WTC11 (cell line): Measurements from ENCODE around the gene ELOVL2. TPM values are rescaled to one million over a fixed set of nuclear protein-coding genes. Genes with fewer than 3 reads are reported as not detected.

ENCODE experiments used
- ATAC-seq: fragments of 200-7000 bp; cut with Tn5 transposase; 2 replicates; pipeline ENCODE4 v1.10.0; 2021; ENCODE audit warnings: mild to moderate bottlenecking, moderate library complexity
- CTCF ChIA-PET: fragments of 300-600 bp; sonication (Branson Sonifier 250); formaldehyde crosslinking; loops from one replicate; lab custom pipeline; 2021; ENCODE audit warnings: antibody characterized with exemption; lab: Charles Lee
- POLR2A ChIA-PET: fragments of 350-600 bp; sonication (Branson Sonifier 250); formaldehyde crosslinking; loops from one replicate; lab custom pipeline; 2021; ENCODE audit warnings: antibody characterized with exemption; lab: Charles Lee
- DNase-seq: peaks from one replicate; pipeline ENCODE4 v3.0.0; 2021; ENCODE audit warnings: low spot score
- H3K27ac Mint-ChIP-seq: 2 replicates; pipeline ENCODE4 v1.8.0; 2021; ENCODE audit warnings: mixed read lengths
- H3K27me3 Mint-ChIP-seq: 2 replicates; pipeline ENCODE4 v1.8.0; 2021; ENCODE audit warnings: low read depth, mild to moderate bottlenecking, moderate library complexity, mixed read lengths
- H3K36me3 Mint-ChIP-seq: 2 replicates; pipeline ENCODE4 v1.8.0; 2021; ENCODE audit warnings: mixed read lengths
- H3K4me1 Mint-ChIP-seq: 2 replicates; pipeline ENCODE4 v1.8.0; 2022; ENCODE audit warnings: mixed read lengths
- H3K4me3 Mint-ChIP-seq: 2 replicates; pipeline ENCODE4 v1.8.0; 2021; ENCODE audit warnings: mild to moderate bottlenecking, moderate library complexity, mixed read lengths
- H3K9me3 Mint-ChIP-seq: 2 replicates; pipeline ENCODE4 v1.8.0; 2021; ENCODE audit warnings: mixed read lengths
- ATF1 ChIP-seq: sonication (generic); formaldehyde crosslinking; IDR thresholded peaks from 2 replicates; pipeline ENCODE4 v1.8.1; 2023; ENCODE audit warnings: mild to moderate bottlenecking, moderate library complexity, missing genetic modification reagents
- ATF6 ChIP-seq: sonication (generic); formaldehyde crosslinking; IDR thresholded peaks from 2 replicates; pipeline ENCODE4 v1.8.1; 2023; ENCODE audit warnings: mild to moderate bottlenecking, missing genetic modification reagents
- CBFB ChIP-seq: sonication (generic); formaldehyde crosslinking; IDR thresholded peaks from 2 replicates; pipeline ENCODE4 v1.8.1; 2022; ENCODE audit warnings: mild to moderate bottlenecking, low read depth, missing genetic modification reagents
- E2F5 ChIP-seq: sonication (generic); formaldehyde crosslinking; IDR thresholded peaks from 2 replicates; pipeline ENCODE4 v1.8.1; 2022; ENCODE audit warnings: mild to moderate bottlenecking, moderate library complexity, missing genetic modification reagents
- ELF4 ChIP-seq: sonication (generic); formaldehyde crosslinking; IDR thresholded peaks from 2 replicates; pipeline ENCODE4 v1.8.1; 2022; ENCODE audit warnings: low read depth, mild to moderate bottlenecking, moderate library complexity, missing genetic modification reagents
- EMX1 ChIP-seq: fragments of 250-450 bp; sonication (Bioruptor Pico); IDR thresholded peaks from 2 replicates; pipeline ENCODE4 v1.8.0; 2021; ENCODE audit warnings: mild to moderate bottlenecking
- GABPB1 ChIP-seq: sonication (generic); formaldehyde crosslinking; IDR thresholded peaks from 2 replicates; pipeline ENCODE4 v1.8.1; 2023; ENCODE audit warnings: mild to moderate bottlenecking, missing genetic modification reagents
- GTF2I ChIP-seq: fragments of 250-450 bp; sonication (Bioruptor Pico); conservative IDR thresholded peaks from 2 replicates; pipeline ENCODE4 v1.4.0; 2021; ENCODE audit warnings: mild to moderate bottlenecking
- IRF2 ChIP-seq: sonication (generic); formaldehyde crosslinking; IDR thresholded peaks from 2 replicates; pipeline ENCODE4 v1.8.0; 2022; ENCODE audit warnings: low read depth, missing genetic modification reagents, borderline replicate concordance
- MLX ChIP-seq: sonication (generic); formaldehyde crosslinking; IDR thresholded peaks from 2 replicates; pipeline ENCODE4 v1.8.1; 2023; ENCODE audit warnings: mild to moderate bottlenecking, missing genetic modification reagents, moderate library complexity
- MYBL2 ChIP-seq: sonication (generic); formaldehyde crosslinking; IDR thresholded peaks from 2 replicates; pipeline ENCODE4 v1.8.1; 2023; ENCODE audit warnings: mild to moderate bottlenecking, moderate library complexity, missing genetic modification reagents
- NFYB ChIP-seq: sonication (generic); formaldehyde crosslinking; conservative IDR thresholded peaks from 2 replicates; pipeline ENCODE4 v1.8.0; 2022; ENCODE audit warnings: low read depth, missing genetic modification reagents
- NR2C2 ChIP-seq: sonication (generic); formaldehyde crosslinking; IDR thresholded peaks from 2 replicates; pipeline ENCODE4 v1.8.0; 2022; ENCODE audit warnings: mild to moderate bottlenecking, missing genetic modification reagents
- OVOL2 ChIP-seq: fragments of 250-450 bp; sonication (Bioruptor Pico); IDR thresholded peaks from 2 replicates; pipeline ENCODE4 v1.9.0; 2021; ENCODE audit warnings: mild to moderate bottlenecking, borderline replicate concordance
- PREB ChIP-seq: sonication (generic); formaldehyde crosslinking; IDR thresholded peaks from 2 replicates; pipeline ENCODE4 v1.8.1; 2022; ENCODE audit warnings: mild to moderate bottlenecking, missing genetic modification reagents, moderate library complexity, borderline replicate concordance
- ZNF423 ChIP-seq: fragments of 250-450 bp; sonication (Bioruptor Pico); IDR thresholded peaks from 2 replicates; pipeline ENCODE4 v2.1.2; 2022; ENCODE audit warnings: mild to moderate bottlenecking, moderate library complexity
- total RNA-seq: library from RNA; stranded (reverse); gene quantifications from 3 replicates; pipeline ENCODE4 v1.2.3, GENCODE V29; 2021
- TF ChIP-seq, protein P1 (sequence below): sonication (generic); formaldehyde crosslinking; IDR thresholded peaks from 2 replicates; pipeline ENCODE4 v1.8.0; 2022; ENCODE audit warnings: missing genetic modification reagents
- TF ChIP-seq, protein P2 (sequence below): sonication (generic); formaldehyde crosslinking; IDR thresholded peaks from 2 replicates; pipeline ENCODE4 v1.8.0; 2022; ENCODE audit warnings: mild to moderate bottlenecking, missing genetic modification reagents
- TF ChIP-seq, protein P3 (sequence below): fragments of 250-450 bp; sonication (Bioruptor Pico); IDR thresholded peaks from 2 replicates; pipeline ENCODE4 v1.9.0; 2021; ENCODE audit warnings: mild to moderate bottlenecking, borderline replicate concordance
- TF ChIP-seq, protein P4 (sequence below): fragments of 250-450 bp; sonication (Bioruptor Pico); conservative IDR thresholded peaks from 2 replicates; pipeline ENCODE4 v1.9.0; 2021; ENCODE audit warnings: mild to moderate bottlenecking
- TF ChIP-seq, protein P5 (sequence below): fragments of 250-450 bp; sonication (Bioruptor Pico); IDR thresholded peaks from 2 replicates; pipeline ENCODE4 v1.9.0; 2021; ENCODE audit warnings: mild to moderate bottlenecking

The ELOVL2 gene
- total RNA-seq, 1 experiment from 2014 or later, result 2.0 TPM

DNA sequence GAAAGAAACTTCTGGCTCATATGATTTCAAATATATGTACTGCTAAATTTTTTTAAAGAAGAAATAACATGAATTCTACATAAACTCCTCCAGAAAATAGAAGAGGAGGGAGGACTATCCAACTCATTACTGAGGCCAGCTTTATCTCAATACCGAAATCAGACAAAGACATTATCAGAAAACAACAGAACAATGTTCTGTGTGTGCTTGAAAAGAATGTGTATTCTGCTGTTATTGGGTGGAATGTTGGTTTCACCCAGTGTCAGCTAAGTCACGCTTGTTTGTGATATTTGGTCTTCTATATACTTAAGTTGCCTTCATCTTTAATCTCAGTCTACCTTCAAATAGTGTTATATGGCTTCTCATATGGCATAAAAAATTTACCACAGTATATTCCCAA lies 18.6 kb upstream of the ELOVL2 start (continued):
- TF ChIP-seq, protein P1, sequence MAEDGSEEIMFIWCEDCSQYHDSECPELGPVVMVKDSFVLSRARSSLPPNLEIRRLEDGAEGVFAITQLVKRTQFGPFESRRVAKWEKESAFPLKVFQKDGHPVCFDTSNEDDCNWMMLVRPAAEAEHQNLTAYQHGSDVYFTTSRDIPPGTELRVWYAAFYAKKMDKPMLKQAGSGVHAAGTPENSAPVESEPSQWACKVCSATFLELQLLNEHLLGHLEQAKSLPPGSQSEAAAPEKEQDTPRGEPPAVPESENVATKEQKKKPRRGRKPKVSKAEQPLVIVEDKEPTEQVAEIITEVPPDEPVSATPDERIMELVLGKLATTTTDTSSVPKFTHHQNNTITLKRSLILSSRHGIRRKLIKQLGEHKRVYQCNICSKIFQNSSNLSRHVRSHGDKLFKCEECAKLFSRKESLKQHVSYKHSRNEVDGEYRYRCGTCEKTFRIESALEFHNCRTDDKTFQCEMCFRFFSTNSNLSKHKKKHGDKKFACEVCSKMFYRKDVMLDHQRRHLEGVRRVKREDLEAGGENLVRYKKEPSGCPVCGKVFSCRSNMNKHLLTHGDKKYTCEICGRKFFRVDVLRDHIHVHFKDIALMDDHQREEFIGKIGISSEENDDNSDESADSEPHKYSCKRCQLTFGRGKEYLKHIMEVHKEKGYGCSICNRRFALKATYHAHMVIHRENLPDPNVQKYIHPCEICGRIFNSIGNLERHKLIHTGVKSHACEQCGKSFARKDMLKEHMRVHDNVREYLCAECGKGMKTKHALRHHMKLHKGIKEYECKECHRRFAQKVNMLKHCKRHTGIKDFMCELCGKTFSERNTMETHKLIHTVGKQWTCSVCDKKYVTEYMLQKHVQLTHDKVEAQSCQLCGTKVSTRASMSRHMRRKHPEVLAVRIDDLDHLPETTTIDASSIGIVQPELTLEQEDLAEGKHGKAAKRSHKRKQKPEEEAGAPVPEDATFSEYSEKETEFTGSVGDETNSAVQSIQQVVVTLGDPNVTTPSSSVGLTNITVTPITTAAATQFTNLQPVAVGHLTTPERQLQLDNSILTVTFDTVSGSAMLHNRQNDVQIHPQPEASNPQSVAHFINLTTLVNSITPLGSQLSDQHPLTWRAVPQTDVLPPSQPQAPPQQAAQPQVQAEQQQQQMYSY (CRISPR knock-in tag), result no peak
- TF ChIP-seq, protein P2, sequence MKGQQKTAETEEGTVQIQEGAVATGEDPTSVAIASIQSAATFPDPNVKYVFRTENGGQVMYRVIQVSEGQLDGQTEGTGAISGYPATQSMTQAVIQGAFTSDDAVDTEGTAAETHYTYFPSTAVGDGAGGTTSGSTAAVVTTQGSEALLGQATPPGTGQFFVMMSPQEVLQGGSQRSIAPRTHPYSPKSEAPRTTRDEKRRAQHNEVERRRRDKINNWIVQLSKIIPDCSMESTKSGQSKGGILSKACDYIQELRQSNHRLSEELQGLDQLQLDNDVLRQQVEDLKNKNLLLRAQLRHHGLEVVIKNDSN (CRISPR knock-in tag), result no peak
- TF ChIP-seq PREB, result no peak
- no peak for TF ChIP-seq OVOL2
- TF ChIP-seq ATF1, result no peak
- TF ChIP-seq IRF2 (CRISPR knock-in tag), result no peak
- TF ChIP-seq, protein P3, sequence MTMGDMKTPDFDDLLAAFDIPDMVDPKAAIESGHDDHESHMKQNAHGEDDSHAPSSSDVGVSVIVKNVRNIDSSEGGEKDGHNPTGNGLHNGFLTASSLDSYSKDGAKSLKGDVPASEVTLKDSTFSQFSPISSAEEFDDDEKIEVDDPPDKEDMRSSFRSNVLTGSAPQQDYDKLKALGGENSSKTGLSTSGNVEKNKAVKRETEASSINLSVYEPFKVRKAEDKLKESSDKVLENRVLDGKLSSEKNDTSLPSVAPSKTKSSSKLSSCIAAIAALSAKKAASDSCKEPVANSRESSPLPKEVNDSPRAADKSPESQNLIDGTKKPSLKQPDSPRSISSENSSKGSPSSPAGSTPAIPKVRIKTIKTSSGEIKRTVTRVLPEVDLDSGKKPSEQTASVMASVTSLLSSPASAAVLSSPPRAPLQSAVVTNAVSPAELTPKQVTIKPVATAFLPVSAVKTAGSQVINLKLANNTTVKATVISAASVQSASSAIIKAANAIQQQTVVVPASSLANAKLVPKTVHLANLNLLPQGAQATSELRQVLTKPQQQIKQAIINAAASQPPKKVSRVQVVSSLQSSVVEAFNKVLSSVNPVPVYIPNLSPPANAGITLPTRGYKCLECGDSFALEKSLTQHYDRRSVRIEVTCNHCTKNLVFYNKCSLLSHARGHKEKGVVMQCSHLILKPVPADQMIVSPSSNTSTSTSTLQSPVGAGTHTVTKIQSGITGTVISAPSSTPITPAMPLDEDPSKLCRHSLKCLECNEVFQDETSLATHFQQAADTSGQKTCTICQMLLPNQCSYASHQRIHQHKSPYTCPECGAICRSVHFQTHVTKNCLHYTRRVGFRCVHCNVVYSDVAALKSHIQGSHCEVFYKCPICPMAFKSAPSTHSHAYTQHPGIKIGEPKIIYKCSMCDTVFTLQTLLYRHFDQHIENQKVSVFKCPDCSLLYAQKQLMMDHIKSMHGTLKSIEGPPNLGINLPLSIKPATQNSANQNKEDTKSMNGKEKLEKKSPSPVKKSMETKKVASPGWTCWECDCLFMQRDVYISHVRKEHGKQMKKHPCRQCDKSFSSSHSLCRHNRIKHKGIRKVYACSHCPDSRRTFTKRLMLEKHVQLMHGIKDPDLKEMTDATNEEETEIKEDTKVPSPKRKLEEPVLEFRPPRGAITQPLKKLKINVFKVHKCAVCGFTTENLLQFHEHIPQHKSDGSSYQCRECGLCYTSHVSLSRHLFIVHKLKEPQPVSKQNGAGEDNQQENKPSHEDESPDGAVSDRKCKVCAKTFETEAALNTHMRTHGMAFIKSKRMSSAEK, result no peak
- TF ChIP-seq E2F5 (CRISPR knock-in tag), result no peak
- no peak for TF ChIP-seq EMX1

GRCh38 chr6:11062083-11062482 lies 18.0 kb upstream of the ELOVL2 start:
- no peaks in the 10 kb centered on the region for H3K9me3 Mint-ChIP-seq
- H3K4me3 Mint-ChIP-seq, result no peak overlapping the region
- ChIA-PET CTCF (interaction anchor here (0.6 to 1.6 kb wide), 2 partner anchors 108 to 139 kb away, joined by 3 to 4 read pairs; no protein-coding TSS in a partner anchor), POLR2A (no interaction called here)
- ATAC-seq, result no peak
- H3K27me3 Mint-ChIP-seq, result no peaks in the 10 kb centered on the region
- no peak for DNase-seq
- no peaks in the 10 kb centered on the region for H3K36me3 Mint-ChIP-seq
- H3K4me1 Mint-ChIP-seq, result peaks cover 4% of the 10 kb centered on the region
- no peak overlapping the region for H3K27ac Mint-ChIP-seq
- TF ChIP-seq NR2C2 (no peak), MYBL2 (CRISPR knock-in tag) (no peak), GTF2I (no peak), CBFB (CRISPR knock-in tag) (no peak), GABPB1 (no peak), ELF4 (no peak), ATF6 (CRISPR knock-in tag) (no peak), ZNF423 (CRISPR knock-in tag) (no peak), NFYB (CRISPR knock-in tag) (no peak), MLX (CRISPR knock-in tag) (no peak), ATF1 (no peak), IRF2 (CRISPR knock-in tag) (no peak)
- TF ChIP-seq, protein P4, sequence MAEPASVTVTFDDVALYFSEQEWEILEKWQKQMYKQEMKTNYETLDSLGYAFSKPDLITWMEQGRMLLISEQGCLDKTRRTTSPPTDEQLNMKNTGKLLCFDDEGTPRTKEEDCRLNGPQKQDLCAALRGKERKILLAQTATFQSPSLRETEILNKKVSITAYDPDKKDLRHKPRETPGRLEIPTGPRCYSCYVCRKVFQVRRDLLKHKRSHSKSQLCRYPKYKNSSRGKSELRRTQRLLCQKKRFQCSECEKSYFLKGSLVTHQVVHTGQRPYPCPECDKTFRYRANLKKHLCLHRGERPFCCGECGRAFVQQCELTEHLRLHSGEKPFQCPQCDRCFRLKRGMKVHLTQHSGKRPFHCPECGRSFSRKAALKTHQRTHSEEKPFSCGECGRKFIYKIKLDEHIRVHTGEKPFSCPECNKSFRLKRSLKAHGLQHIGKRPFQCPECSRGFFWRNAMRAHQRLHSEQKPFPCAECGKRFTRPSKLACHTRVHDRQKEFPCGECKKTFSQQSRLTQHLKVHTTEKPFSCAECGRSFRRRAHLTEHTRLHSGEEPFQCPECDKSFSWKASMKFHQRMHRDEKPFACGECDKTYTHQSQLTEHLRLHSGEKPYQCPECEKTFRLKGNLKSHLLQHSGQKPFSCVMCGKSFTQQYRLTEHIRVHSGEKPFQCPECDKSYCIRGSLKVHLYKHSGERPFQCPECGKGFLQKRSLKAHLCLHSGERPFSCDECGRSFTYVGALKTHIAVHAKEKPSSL (CRISPR knock-in tag), result no peak
- TF ChIP-seq, protein P5, sequence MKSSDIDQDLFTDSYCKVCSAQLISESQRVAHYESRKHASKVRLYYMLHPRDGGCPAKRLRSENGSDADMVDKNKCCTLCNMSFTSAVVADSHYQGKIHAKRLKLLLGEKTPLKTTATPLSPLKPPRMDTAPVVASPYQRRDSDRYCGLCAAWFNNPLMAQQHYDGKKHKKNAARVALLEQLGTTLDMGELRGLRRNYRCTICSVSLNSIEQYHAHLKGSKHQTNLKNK (CRISPR knock-in tag), result no peak
